ENCODE results near the gene BSN. TPM values are rescaled to one million over a fixed set of nuclear protein-coding genes. Genes with fewer than 3 reads are reported as not detected.
"Not testable (repeated sequence)": the region's sequence is repeated elsewhere in the genome, so short reads cannot be mapped to it uniquely, and the experiment has no call there.

Gene BSN
- total RNA-seq, 1 donor from 2014 or later, result 0.92 TPM

GRCh38 chr3:49568965-49569364 is 14.7 kb downstream of the BSN start:
- no peak for TF ChIP-seq CTCF (IDR thresholded peaks at IDR 0.05; ENCODE audit: insufficient read depth, low read length, poor library complexity, severe bottlenecking)
- DNase-seq (ENCODE audit: low read depth), result no peak
- no peak overlapping the region for H3K4me3 ChIP-seq (ENCODE audit: low read depth, low read length)
- peaks cover 6% of the 10 kb centered on the region for H3K27me3 ChIP-seq (ENCODE audit: control insufficient read depth, insufficient read depth, low read length)
- H3K36me3 ChIP-seq (ENCODE audit: control insufficient read depth, insufficient read depth, low read length), result no peaks in the 10 kb centered on the region

- peaks cover 6% of the 10 kb centered on the region for H3K27me3 ChIP-seq (ENCODE audit: control insufficient read depth, insufficient read depth, low read length)
- H3K4me3 ChIP-seq (ENCODE audit: low read depth, low read length), result no peak overlapping the region
- no peaks in the 10 kb centered on the region for H3K36me3 ChIP-seq (ENCODE audit: control insufficient read depth, insufficient read depth, low read length)
- TF ChIP-seq CTCF (IDR thresholded peaks at IDR 0.05; ENCODE audit: insufficient read depth, low read length, poor library complexity, severe bottlenecking), result no peak
- DNase-seq (ENCODE audit: low read depth), result no peak
Observed at GRCh38 chr3:49570028-49570654, 15.9 kb downstream of the BSN start.

GRCh38 chr3:49582177-49582576 is 27.9 kb downstream of the BSN start:
- H3K27me3 ChIP-seq (ENCODE audit: control insufficient read depth, insufficient read depth, low read length), result no peaks in the 10 kb centered on the region
- TF ChIP-seq CTCF (IDR thresholded peaks at IDR 0.05; ENCODE audit: insufficient read depth, low read length, poor library complexity, severe bottlenecking), result no peak

DNA sequence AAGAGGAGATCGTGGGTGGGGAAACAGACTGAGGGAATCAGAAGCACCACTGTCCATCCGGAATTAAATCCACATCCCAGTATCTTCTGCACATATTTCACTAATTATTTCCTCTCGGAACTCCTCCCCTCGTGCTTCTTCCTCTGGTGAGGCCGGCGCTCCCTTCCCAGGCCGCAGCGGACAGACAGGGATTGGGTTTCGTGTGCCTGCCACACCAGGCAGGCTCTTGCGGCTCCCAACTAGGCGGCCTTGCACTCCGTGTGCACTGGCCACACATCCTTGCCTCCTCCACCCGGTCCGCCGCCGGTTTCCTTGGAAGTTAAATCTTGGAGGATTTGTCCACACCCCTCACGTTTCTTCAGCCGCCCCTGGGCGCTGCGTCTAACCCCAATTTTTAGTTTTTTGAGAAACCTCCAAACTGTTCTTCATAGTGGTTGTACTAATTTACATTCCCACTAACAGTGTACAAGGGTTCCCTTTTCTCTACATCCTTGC is 31.0 kb downstream of the BSN start:
- not testable (repeated sequence) for H3K4me3 ChIP-seq (ENCODE audit: low read depth, low read length); H3K36me3 ChIP-seq (ENCODE audit: control insufficient read depth, insufficient read depth, low read length); DNase-seq (ENCODE audit: low read depth); H3K27me3 ChIP-seq (ENCODE audit: control insufficient read depth, insufficient read depth, low read length)

More at GRCh38 chr3:49582177-49582576, 27.9 kb downstream of the BSN start:
- Histone ChIP-seq H3K36me3 (ENCODE audit: control insufficient read depth, insufficient read depth, low read length) (no peaks in the 10 kb centered on the region), H3K4me3 (ENCODE audit: low read depth, low read length) (no peak overlapping the region)
- no peak for DNase-seq (ENCODE audit: low read depth)

GRCh38 chr3:49591615-49592014 is 37.3 kb downstream of the BSN start:
- H3K4me3 ChIP-seq (ENCODE audit: low read depth, low read length), result no peak overlapping the region
- no peaks in the 10 kb centered on the region for H3K27me3 ChIP-seq (ENCODE audit: control insufficient read depth, insufficient read depth, low read length)
- H3K36me3 ChIP-seq (ENCODE audit: control insufficient read depth, insufficient read depth, low read length), result no peaks in the 10 kb centered on the region
- DNase-seq (ENCODE audit: low read depth), result no peak
- no peak for TF ChIP-seq CTCF (IDR thresholded peaks at IDR 0.05; ENCODE audit: insufficient read depth, low read length, poor library complexity, severe bottlenecking)

- Histone ChIP-seq H3K27me3 (ENCODE audit: control insufficient read depth, insufficient read depth, low read length) (no peaks in the 10 kb centered on the region), H3K36me3 (ENCODE audit: control insufficient read depth, insufficient read depth, low read length) (no peaks in the 10 kb centered on the region), H3K4me3 (ENCODE audit: low read depth, low read length) (no peak overlapping the region)
- no peak for TF ChIP-seq CTCF (IDR thresholded peaks at IDR 0.05; ENCODE audit: insufficient read depth, low read length, poor library complexity, severe bottlenecking)
- DNase-seq (ENCODE audit: low read depth), result no peak
Observed at GRCh38 chr3:49593041-49593440, 38.8 kb downstream of the BSN start.

All from kidney epithelial cell (primary cell).